Prostate gland (tissue), 2 donors: ENCODE data around the gene VSIG8.

Source experiments
- CTCF ChIP-seq, 4 experiments: fragments of 200-600 bp in 2 of 4; fragments of 450-650 bp in 2 of 4; sonication (generic) in 2 of 4; IDR thresholded peaks; 1 replicate in 3 of 4; 2 replicates in 1 of 4; pipeline ENCODE4 v1.5.1; 2016 to 2019; ENCODE audit warnings: antibody characterized with exemption in 4 of 4, mild to moderate bottlenecking in 2 of 4, moderate library complexity in 2 of 4
- POLR2A ChIP-seq: fragments of 450-650 bp; IDR thresholded peaks from one replicate; pipeline ENCODE4 v1.6.1; 2016; ENCODE audit warnings: antibody characterized with exemption, mild to moderate bottlenecking
- POLR2AphosphoS5 ChIP-seq: sonication (generic); formaldehyde crosslinking; IDR thresholded peaks from one replicate; pipeline ENCODE4 v1.6.1; 2017; ENCODE audit warnings: antibody characterized with exemption

- TF ChIP-seq CTCF (IDR thresholded peaks at IDR 0.05) (no peak), POLR2A (no peak), POLR2AphosphoS5 (no peak)
Measured at GRCh38 chr1:159848326-159848725, 14.1 kb downstream of the VSIG8 start.
